Body of pancreas (tissue), 4 donors: ENCODE measurements around the gene ATXN7. TPM values are rescaled to one million over a fixed set of nuclear protein-coding genes. Genes with fewer than 3 reads are reported as not detected.

Experiments
- ATAC-seq: fragments of 150-250 bp; one replicate; pipeline ENCODE4 v1.9.1; 2016
- DNase-seq, 4 donors: peaks; one replicate each; pipeline ENCODE4 v3.0.0-alpha.2; 2019
- H3K27ac ChIP-seq, 4 donors: fragments of 200-600 bp; sonication (generic); 1 replicate in 3 of 4; 2 replicates in 1 of 4; pipeline versions ENCODE4 v1.5.1 to v1.6.1; 2016 to 2019; ENCODE audit warnings: mild to moderate bottlenecking in 1 of 4, mixed read lengths in 1 of 4, moderate library complexity in 1 of 4
- H3K27me3 ChIP-seq, 2 donors: fragments of 200-600 bp; sonication (generic); one replicate each; pipeline ENCODE4 v1.6.0; 2016; ENCODE audit warnings: mild to moderate bottlenecking in 1 of 2
- H3K36me3 ChIP-seq, 2 donors: fragments of 200-600 bp; sonication (generic); replicated peaks in 1 of 2; 2 replicates each; pipeline ENCODE4 v1.5.1; 2016; ENCODE audit warnings: low read depth in 2 of 2; ENCODE audit not compliant: insufficient read depth in 1 of 2
- H3K4me1 ChIP-seq: fragments of 200-600 bp; sonication (generic); one replicate; pipeline ENCODE4 v1.6.0; 2016
- H3K4me3 ChIP-seq, 2 donors: fragments of 200-600 bp; sonication (generic); 1 replicate in 1 of 2; 2 replicates in 1 of 2; pipeline ENCODE4 v1.5.1; 2016 to 2019
- H3K9me3 ChIP-seq, 3 donors: fragments of 200-600 bp; sonication (generic); 1 replicate in 2 of 3; 2 replicates in 1 of 3; pipeline ENCODE4 v1.5.1; 2016
- CTCF ChIP-seq, 7 experiments: fragments of 450-650 bp in 4 of 7; fragments of 200-600 bp in 3 of 7; sonication (generic) in 3 of 7; IDR thresholded peaks; one replicate each; pipeline ENCODE4 v1.5.1; 2016 to 2019; ENCODE audit warnings: antibody characterized with exemption in 7 of 7
- POLR2A ChIP-seq, 3 donors: fragments of 450-650 bp; IDR thresholded peaks; one replicate each; pipeline ENCODE4 v1.6.1; 2016; ENCODE audit warnings: antibody characterized with exemption in 3 of 3, mild to moderate bottlenecking in 2 of 3
- WGBS, 2 donors: methylation state at CpG; one replicate each; pipeline ENCODE4 v1.1.5; 2017; 5-methylcytosine and 5-hydroxymethylcytosine counted together
- intact Hi-C: fragments of 100-400 bp; cut with DNase I; formaldehyde crosslinking; loops from one replicate; pipeline ENCODE4 v1.15.1; 2023
- total RNA-seq, 2 donors: library from RNA; depleted of rRNA; stranded (reverse); fragments of >200 nt; gene quantifications; one replicate each; pipeline ENCODE4 v1.1.0, GENCODE V29; 2016

The ATXN7 gene
- total RNA-seq, 2 donors from 2014 or later: 36.3 to 43.8 TPM

GRCh38 chr3:63908081-63908736 is 44.5 kb downstream of the ATXN7 start:
- intact Hi-C loops: no loop called here
- WGBS, 2 donors: 72 to 76% methylated on average over 2 of the region's 2 CpGs
- ATAC-seq: no peak
- Histone ChIP-seq H3K4me3 (no peak overlapping the region), H3K27ac (no peak overlapping the region), H3K36me3 (no peaks in the 10 kb centered on the region), H3K4me1 (peaks cover 16% of the 10 kb centered on the region), H3K27me3 (no peaks in the 10 kb centered on the region), H3K9me3 (no peaks in the 10 kb centered on the region)
- no peak for DNase-seq
- TF ChIP-seq CTCF (IDR thresholded peaks at IDR 0.05) (no peak), POLR2A (IDR thresholded peaks at IDR 0.05) (no peak)

- no peak for DNase-seq
- Histone ChIP-seq H3K27me3 (no peaks in the 10 kb centered on the region), H3K4me3 (no peak overlapping the region), H3K36me3 (no peaks in the 10 kb centered on the region), H3K4me1 (peaks cover 21% of the 10 kb centered on the region), H3K9me3 (no peaks in the 10 kb centered on the region), H3K27ac (no peak overlapping the region)
- intact Hi-C loops: no loop called here
- no peak for ATAC-seq
- 100% methylated on average over 1 of the region's 1 CpG for whole genome bisulfite sequencing, 2 donors
- TF ChIP-seq POLR2A (IDR thresholded peaks at IDR 0.05): no peak
- TF ChIP-seq CTCF (IDR thresholded peaks at IDR 0.05): no peak
Measured at GRCh38 chr3:63908776-63909175, 45.1 kb downstream of the ATXN7 start.

DNA sequence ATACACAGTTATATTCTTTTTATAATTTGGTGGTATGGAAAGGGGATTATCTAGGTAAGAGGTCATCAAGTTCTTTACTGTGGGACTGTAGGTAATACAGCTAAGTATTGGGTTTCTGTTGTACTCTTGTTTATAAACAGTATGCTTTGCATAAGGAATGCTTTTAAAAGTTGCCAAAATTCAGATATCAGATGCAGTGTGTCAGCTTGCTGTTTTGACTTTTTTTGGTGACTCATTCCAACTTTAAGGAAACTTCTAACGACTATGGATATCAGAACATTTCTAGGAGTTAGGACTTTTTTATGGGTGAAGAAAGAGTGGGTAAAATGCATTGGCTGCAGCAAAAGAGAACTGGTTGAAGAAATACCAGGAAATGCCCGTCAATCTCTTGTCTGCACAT is 45.8 kb downstream of the ATXN7 start:
- DNase-seq (no peak), ATAC-seq (no peak)
- no peaks in the 10 kb centered on the region for H3K36me3 ChIP-seq
- no peak overlapping the region for H3K27ac ChIP-seq
- H3K4me1 ChIP-seq: peaks cover 26% of the 10 kb centered on the region
- no peak for TF ChIP-seq POLR2A (IDR thresholded peaks at IDR 0.05)
- no peak for TF ChIP-seq CTCF (IDR thresholded peaks at IDR 0.05)
- intact Hi-C loops: no loop called here
- no peaks in the 10 kb centered on the region for H3K27me3 ChIP-seq
- H3K9me3 ChIP-seq: no peaks in the 10 kb centered on the region
- 72 to 84% methylated on average over 2 of the region's 2 CpGs for WGBS, 2 donors
- no peak overlapping the region for H3K4me3 ChIP-seq

- WGBS, 2 donors: 86 to 90% methylated on average over 4 of the region's 4 CpGs
Measured at GRCh38 chr3:63910001-63910400, 46.3 kb downstream of the ATXN7 start.

More at GRCh38 chr3:63910001-63910400, 46.3 kb downstream of the ATXN7 start:
- intact Hi-C loops: loop anchor here (10.0 kb wide), 1 partner anchor 85 kb away; no protein-coding TSS in a partner anchor
- peak overlapping the region in 2 of 4 donors; percentile 98 to 99 for H3K27ac ChIP-seq
- H3K4me1 ChIP-seq: peaks cover 31% of the 10 kb centered on the region
- H3K9me3 ChIP-seq: no peaks in the 10 kb centered on the region
- TF ChIP-seq POLR2A (IDR thresholded peaks at IDR 0.05): no peak
- no peak for TF ChIP-seq CTCF (IDR thresholded peaks at IDR 0.05)
- no peaks in the 10 kb centered on the region for H3K27me3 ChIP-seq
- no peak for ATAC-seq
- H3K36me3 ChIP-seq: no peaks in the 10 kb centered on the region
- no peak overlapping the region for H3K4me3 ChIP-seq
- no peak for DNase-seq
